CD4-positive, alpha-beta T cell treated with Interleukin-17A for 1 hour (primary cell): ENCODE data around the gene CTNND2.

Source experiments
- DNase-seq: peaks from one replicate; pipeline ENCODE4 v3.0.0-alpha.2; 2020

Gene CTNND2

GRCh38 chr5:11230890-11231289 lies 673.4 kb downstream of the CTNND2 start:
- no peak for DNase-seq

- DNase-seq = no peak
These were observed 677.2 kb downstream of the CTNND2 start for GRCh38 chr5:11227064-11227463.

- no peak for DNase-seq
These were observed 679.6 kb downstream of the CTNND2 start for GRCh38 chr5:11224436-11225187.

- DNase-seq = no peak
These were observed 682.1 kb downstream of the CTNND2 start for GRCh38 chr5:11222169-11222568.

- no peak for DNase-seq
These were observed 689.2 kb downstream of the CTNND2 start for GRCh38 chr5:11214864-11215644.

DNA sequence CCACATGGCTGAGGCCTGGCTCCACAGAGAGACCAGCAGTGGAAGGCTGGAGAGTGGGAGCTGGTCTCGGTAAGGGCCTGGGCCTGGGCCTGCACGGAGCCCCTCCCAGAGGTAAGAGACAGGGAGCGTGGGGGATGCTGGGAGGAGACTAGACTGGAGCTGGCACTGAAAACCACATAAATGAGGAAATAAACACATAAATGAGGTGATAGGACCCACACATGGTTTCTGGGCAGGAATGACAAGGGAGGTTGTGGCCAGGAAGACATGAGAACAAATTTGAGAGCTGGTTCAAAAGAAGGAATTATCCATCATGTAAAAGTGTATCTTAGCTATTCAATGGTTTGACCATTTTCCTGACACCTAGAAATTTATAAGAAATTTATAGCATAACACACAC lies 691.5 kb downstream of the CTNND2 start:
- no peak for DNase-seq

DNA sequence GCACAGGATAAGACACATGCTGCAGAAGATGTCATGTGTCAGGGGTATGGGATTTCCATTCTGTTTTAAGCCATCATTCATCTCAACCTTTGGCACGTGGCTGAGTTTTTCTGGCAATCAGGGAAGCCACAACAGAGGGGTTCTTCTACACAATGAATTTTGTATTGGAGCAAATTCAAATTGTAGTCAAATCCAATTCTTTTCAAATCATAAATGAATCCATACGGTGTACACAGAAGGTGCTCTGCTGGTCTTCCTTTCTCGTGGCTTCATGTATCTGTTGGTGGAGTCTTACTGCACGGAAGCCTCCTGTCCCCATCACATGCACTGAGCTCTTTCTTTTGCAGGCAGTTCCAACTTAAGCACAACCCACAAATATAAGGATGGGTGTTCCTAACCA lies 706.5 kb downstream of the CTNND2 start:
- no peak for DNase-seq

DNA sequence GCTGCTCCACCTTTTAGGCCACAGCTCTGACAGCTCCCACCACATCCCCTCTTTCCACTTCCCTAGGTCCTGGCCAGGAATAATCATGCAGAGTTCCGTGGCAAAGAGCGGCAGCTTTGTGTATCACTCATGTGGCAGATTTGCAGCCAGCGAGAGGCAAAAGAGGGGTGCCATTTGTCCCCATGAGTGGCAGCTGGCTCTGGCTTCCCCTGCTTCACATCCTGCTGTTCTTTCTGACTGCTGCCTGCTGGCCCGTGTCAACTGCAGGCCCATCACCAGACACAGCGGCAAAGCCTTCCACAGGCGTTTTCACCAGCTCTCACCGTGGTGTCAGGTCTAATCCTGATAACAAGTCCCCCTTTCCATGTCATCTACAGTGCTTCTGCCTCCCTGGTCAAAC lies 712.6 kb downstream of the CTNND2 start:
- DNase-seq = no peak

DNA sequence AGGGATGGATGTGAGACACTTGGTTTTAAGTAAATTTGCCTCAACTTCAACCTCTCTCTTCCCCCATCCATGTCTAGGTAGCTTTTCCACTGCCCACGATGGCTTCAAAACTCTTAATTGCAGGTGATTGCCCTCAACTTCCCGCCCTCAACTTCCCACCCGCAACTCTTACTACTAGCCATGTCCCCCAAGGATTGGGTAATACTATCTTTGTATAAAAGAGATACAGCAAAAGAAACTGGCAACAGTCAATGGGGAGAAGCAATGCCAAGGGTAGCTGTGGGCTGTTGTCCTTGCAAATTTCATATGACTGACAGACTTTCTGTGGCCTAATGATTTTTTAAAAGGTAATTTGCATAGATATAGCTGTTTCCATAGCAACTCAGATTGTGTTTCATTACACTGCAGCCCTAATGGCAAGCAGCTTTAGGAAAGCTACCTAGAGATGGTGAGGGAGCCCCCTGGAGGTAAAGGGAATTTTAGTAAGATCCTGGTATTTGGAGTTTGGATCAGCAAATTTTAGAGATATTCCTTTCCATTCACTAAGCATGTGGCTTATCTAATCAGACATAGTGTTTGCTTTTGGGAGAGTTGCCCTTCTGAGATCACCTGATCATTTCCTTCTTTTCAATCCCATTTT lies 721.7 kb downstream of the CTNND2 start:
- DNase-seq = no peak

DNA sequence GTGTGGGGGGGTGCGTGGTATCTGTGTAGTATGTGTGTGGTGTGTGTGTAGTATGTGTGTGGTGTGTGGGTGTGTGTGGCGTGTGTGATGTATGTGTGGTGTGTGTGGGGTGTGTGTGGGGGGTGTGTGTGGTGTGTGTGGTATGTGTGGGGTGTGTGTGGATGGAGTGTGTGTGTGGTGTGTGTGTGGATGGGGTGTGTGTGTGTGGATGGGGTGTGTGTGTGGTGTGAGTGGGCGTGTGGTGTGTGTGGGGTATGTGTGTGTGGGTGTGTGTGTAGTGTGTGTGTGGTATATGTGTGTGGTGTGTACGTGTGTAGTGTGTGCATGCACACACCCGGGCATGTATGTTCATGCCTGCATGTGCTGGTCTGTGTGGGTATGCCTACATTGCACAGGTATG lies 722.3 kb downstream of the CTNND2 start:
- DNase-seq = no peak

DNA sequence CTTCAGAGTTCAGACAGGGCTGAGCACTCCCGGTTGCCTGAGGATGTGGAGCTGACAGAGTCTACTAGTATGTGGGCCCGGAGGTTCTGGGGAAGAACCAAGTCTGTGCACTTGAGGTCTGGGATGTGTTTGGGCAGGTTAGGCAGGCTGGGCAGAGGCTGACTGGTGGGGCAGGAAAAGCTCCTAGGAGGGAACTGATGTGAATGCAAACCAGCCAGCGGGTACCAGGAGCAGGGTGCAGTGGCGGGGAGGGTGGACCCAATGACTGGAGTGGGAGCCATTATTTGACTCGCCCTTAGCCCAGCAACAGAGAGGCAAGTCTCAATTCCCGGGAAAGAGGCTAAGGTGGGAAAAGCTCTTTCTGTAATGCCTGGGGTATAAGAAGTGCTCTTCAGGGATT lies 723.4 kb downstream of the CTNND2 start:
- no peak for DNase-seq

DNA sequence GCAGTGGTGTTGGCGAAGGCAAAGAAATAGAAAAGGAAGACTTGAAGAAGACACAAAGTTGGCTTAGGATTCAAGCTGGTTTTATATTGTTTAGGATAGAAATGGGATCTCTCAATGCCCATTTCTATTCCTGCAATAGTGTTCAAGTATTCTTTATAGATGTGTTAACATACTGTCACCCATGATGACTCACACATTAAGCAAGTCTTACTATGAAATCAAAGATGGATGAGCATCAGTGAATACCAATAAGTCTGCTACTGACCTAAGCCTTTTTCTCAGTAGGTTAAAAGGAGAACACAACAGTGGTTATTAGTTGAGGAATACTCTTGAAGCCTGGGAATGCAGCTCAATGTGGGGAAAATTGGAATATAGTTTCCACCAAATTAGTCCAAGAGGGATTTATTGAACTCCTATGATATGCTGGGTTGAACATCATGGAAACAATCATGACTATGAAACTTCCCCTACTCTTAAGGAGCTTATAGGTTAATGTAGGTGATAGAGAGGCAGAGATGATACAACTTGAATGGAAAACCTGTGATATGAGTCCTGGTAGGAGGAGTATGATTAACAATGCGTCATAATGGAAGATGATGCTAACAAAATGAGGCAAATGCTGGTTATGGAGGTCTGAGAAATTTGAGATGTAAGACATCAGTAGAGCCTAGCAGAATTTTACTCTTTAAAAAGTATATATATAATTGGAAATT lies 726.1 kb downstream of the CTNND2 start:
- DNase-seq = no peak

DNA sequence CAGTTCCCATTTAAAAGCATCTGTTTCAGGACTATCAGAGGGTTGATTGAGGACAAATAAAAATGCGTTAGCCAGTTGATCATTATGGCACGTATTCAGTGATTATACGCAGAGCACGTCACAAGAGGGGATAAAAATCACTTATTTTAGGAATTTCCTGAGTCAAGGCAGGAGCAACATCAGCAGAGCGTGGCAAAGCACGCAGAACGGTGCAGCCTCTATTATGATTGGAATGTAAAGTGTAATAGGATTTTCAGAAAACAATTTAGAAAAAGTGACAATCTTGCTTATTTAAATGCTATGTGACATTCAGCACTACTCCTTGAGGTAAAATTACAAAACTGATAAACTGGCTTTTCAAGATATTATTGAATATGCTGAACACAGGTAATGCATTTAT lies 729.7 kb downstream of the CTNND2 start:
- no peak for DNase-seq

GRCh38 chr5:11172484-11172883 lies 731.8 kb downstream of the CTNND2 start:
- DNase-seq = no peak

DNA sequence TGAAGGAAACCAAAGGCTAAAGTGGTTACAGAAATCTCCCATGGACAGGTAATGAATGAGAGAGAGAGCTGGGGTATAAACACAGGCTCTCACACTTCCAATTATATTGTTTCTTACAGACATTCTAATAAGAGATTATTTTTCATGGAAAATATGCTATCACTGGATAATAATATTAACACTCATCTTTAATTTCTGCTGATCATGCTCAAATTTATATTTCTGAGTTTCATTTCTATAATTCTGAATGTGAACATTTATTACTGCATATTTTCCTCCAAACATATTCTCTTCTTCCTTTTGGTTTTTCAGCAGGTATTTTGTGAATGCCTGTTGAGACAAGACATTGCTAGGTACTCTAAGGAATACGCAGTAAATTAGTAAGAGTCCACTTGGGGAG lies 733.0 kb downstream of the CTNND2 start:
- DNase-seq = no peak

DNA sequence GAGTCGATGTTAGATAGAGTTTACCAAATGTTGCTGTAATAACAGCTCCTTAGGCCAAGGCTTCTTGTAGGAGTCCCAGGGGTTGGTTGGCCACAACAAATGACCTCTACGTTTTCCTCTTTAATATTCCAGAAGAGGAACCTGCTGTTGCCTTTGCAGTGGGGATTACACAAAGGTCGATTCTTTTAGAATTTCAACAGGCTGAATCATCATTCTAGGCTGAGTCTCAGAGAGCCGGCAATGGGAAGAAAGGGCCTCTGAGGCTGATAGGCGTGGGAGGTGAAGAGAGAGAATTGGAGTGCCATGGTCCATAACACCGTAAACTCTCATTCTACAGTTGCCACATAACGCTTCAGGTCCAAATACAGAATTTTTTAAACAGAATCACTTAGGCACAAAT lies 737.3 kb downstream of the CTNND2 start:
- DNase-seq = no peak

DNA sequence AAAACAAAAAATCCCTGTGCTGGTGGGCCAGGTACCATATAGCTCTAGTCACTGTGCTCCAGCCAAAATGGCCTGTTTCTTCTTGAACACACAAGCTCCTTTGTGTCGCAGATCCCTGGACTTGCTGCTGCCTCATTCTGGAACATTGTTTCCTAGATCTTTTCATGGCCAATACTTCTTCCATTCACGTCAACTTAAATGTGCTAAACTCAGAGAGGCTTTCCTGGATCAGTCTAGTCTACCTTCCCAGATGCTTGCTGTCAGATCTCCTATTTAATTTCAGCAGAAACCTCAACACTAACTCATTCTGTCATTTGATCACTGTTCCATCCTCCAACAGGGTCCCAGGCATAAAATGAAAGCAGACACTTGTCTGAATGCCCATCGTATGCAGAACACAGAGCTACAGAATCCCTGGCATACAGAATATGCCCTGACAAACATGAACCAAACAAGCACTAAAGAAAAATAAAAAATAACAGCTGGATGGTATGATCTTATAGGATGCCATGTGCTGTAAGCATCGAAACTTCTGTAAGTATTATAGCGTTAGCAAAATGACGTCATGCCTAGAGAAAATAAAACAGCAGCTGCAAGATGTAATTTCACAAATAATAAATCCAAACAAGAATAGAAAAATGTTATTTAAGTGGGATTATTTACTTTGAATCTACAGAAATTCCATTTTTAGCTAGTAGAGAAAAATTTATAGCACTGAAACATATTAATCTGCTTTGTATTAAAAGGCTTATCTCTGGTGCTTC lies 739.5 kb downstream of the CTNND2 start:
- DNase-seq = no peak

- DNase-seq = no peak
These were observed 747.1 kb downstream of the CTNND2 start for GRCh38 chr5:11157132-11157531.

DNA sequence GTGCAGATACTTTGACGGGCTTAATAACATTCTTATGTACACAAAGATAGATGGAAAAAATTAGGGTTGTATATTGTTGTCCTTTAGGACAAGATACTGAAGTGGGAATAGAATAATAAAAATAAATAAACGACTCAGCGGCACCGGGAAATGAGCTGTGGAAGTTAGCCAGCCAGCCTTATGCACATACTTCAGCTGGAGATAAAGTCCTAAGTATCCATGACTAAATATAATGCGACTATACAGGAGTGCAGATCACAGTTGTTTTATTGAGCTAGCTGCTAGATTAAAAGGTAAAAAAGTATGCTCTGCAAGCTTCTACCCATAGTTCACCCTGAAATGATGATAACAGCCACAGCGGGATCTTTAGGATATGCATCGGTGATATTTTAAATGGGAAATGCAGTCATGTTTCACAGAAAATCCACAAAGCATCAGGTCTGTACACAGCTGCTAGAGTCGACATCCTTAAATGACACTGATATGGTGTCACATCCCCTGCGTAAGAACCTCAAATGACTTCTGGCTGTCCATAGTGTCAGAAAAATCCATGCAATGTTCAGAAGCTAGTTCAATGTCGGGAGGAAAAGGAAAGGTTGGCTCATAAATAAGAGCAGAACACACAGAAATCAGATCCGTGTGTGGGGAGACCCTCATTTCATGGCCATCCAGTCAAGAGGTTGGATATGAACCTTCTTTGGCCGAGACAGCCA lies 750.4 kb downstream of the CTNND2 start:
- no peak for DNase-seq

DNA sequence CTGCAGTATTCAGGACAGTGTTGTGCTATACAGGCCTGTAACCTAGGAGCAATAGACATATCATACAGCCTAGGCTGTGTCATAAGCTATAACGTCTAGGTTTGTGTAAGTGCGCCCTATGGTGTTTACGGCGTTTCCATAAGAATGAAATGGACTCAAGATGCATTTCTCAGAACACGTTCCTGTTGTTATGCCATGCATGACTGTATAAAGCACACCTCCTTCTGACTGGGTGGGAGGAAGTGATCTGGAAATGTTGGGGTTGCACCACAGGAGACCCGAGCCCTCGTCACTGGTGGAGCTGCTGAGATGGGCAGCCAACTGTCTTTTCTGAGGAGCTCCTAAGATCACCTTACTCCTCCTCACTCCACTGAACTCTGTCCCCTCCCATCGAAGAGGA lies 751.9 kb downstream of the CTNND2 start:
- DNase-seq = no peak

GRCh38 chr5:11150976-11151375 lies 753.3 kb downstream of the CTNND2 start:
- DNase-seq = no peak
